Measurements from ENCODE around the gene METAP1D.
"Not testable (repeated sequence)": the region's sequence is repeated elsewhere in the genome, so short reads cannot be mapped to it uniquely, and the experiment has no call there.

METAP1D gene

GRCh38 chr2:172058660-172059059, 58.9 kb downstream of the METAP1D start:
- TF ChIP-seq CTCF (IDR thresholded peaks at IDR 0.05): no peak
- Histone ChIP-seq H3K27me3 (no peaks in the 10 kb centered on the region), H3K9me3 (no peaks in the 10 kb centered on the region), H3K27ac (no peak overlapping the region), H3K4me3 (no peak overlapping the region), H3K4me1 (no peaks in the 10 kb centered on the region), H3K36me3 (peaks cover 0 to 5% (median 0%) of the 10 kb centered on the region in 3 donors)
- intact Hi-C loops (cut with DNase I; ENCODE audit: low total_unique reads): no loop called here
- DNase-seq: no peak

- H3K9me3 ChIP-seq; intact Hi-C loops (cut with DNase I; ENCODE audit: low total_unique reads); H3K27me3 ChIP-seq; DNase-seq; H3K36me3 ChIP-seq; H3K27ac ChIP-seq; H3K4me3 ChIP-seq; H3K4me1 ChIP-seq: not testable (repeated sequence)
Observed at GRCh38 chr2:172060118-172060517, 60.4 kb downstream of the METAP1D start.

- TF ChIP-seq CTCF (IDR thresholded peaks at IDR 0.05): no peak
- H3K4me1 ChIP-seq: no peaks in the 10 kb centered on the region
- H3K36me3 ChIP-seq: peaks cover 0 to 10% (median 6%) of the 10 kb centered on the region in 3 donors
- no peak overlapping the region for H3K27ac ChIP-seq
- no peaks in the 10 kb centered on the region for H3K27me3 ChIP-seq
- H3K4me3 ChIP-seq: no peak overlapping the region
- intact Hi-C loops (cut with DNase I; ENCODE audit: low total_unique reads): no loop called here
- H3K9me3 ChIP-seq: no peaks in the 10 kb centered on the region
- DNase-seq: no peak
Observed at GRCh38 chr2:172062402-172063004, 62.8 kb downstream of the METAP1D start.

GRCh38 chr2:172063446-172063845, 63.7 kb downstream of the METAP1D start:
- DNase-seq: no peak
- TF ChIP-seq CTCF (IDR thresholded peaks at IDR 0.05): no peak
- peaks cover 0 to 10% (median 6%) of the 10 kb centered on the region in 3 donors for H3K36me3 ChIP-seq
- H3K27me3 ChIP-seq: no peaks in the 10 kb centered on the region
- H3K9me3 ChIP-seq: no peaks in the 10 kb centered on the region
- H3K4me3 ChIP-seq: no peak overlapping the region
- no peaks in the 10 kb centered on the region for H3K4me1 ChIP-seq
- intact Hi-C loops (cut with DNase I; ENCODE audit: low total_unique reads): no loop called here
- no peak overlapping the region for H3K27ac ChIP-seq

- Histone ChIP-seq H3K4me1 (no peaks in the 10 kb centered on the region), H3K36me3 (peaks cover 0 to 10% (median 6%) of the 10 kb centered on the region in 3 donors), H3K9me3 (no peaks in the 10 kb centered on the region), H3K27ac (no peak overlapping the region), H3K27me3 (no peaks in the 10 kb centered on the region), H3K4me3 (no peak overlapping the region)
- intact Hi-C loops (cut with DNase I; ENCODE audit: low total_unique reads): no loop called here
- TF ChIP-seq CTCF (IDR thresholded peaks at IDR 0.05): no peak
- no peak for DNase-seq
Observed at GRCh38 chr2:172065111-172065510, 65.4 kb downstream of the METAP1D start.

GRCh38 chr2:172066394-172066886, 66.7 kb downstream of the METAP1D start:
- H3K4me3 ChIP-seq: no peak overlapping the region
- intact Hi-C loops (cut with DNase I; ENCODE audit: low total_unique reads): no loop called here
- no peaks in the 10 kb centered on the region for H3K27me3 ChIP-seq
- no peaks in the 10 kb centered on the region for H3K9me3 ChIP-seq
- H3K36me3 ChIP-seq: peaks cover 0 to 10% (median 6%) of the 10 kb centered on the region in 3 donors
- TF ChIP-seq CTCF (IDR thresholded peaks at IDR 0.05): no peak
- H3K4me1 ChIP-seq: no peaks in the 10 kb centered on the region
- no peak overlapping the region for H3K27ac ChIP-seq
- DNase-seq: no peak

- H3K36me3 ChIP-seq; H3K9me3 ChIP-seq; intact Hi-C loops (cut with DNase I; ENCODE audit: low total_unique reads); H3K4me3 ChIP-seq; DNase-seq; H3K4me1 ChIP-seq; H3K27ac ChIP-seq; H3K27me3 ChIP-seq: not testable (repeated sequence)
Observed at GRCh38 chr2:172067905-172068304, 68.2 kb downstream of the METAP1D start.
